SU-DHL-6 (cell line): Measurements from ENCODE around the gene CSF2.

Experiments
- CTCF ChIP-seq: fragments of 200-600 bp; sonication (generic); IDR thresholded peaks from one replicate; pipeline ENCODE4 v1.5.1; 2017; ENCODE audit warnings: antibody characterized with exemption, mild to moderate bottlenecking, low read length, moderate library complexity; ENCODE audit not compliant: insufficient read depth, poor library complexity, severe bottlenecking
- EZH2phosphoT487 ChIP-seq: fragments of 200-600 bp; sonication (generic), shearing (Covaris generic); conservative IDR thresholded peaks from 2 replicates; pipeline ENCODE4 v1.6.1; 2018; ENCODE audit warnings: mild to moderate bottlenecking, antibody characterized with exemption, low read length, moderate library complexity, mixed read lengths

GRCh38 chr5:132076202-132076830 is 2.7 kb downstream of the CSF2 start:
- TF ChIP-seq CTCF (no peak), EZH2phosphoT487 (no peak)
